Pulmonary artery endothelial cell (primary cell): ENCODE results near the gene DPH2. TPM values are rescaled to one million over a fixed set of nuclear protein-coding genes. Genes with fewer than 3 reads are reported as not detected.
A peak's percentile ranks its signal among the peaks of the same experiment; 100 is the strongest.

Experiments used
- DNase-seq: peaks from one replicate; pipeline ENCODE4 v3.0.0-alpha.2; 2011; ENCODE audit warnings: low read depth, low spot score
- total RNA-seq: library from RNA; depleted of rRNA; stranded (reverse); fragments of >200 nt; gene quantifications from 2 replicates; pipeline ENCODE4 v1.2.3, GENCODE V29; 2014

The DPH2 gene
- total RNA-seq, 1 donor from 2014 or later, result 25.9 TPM

DNA sequence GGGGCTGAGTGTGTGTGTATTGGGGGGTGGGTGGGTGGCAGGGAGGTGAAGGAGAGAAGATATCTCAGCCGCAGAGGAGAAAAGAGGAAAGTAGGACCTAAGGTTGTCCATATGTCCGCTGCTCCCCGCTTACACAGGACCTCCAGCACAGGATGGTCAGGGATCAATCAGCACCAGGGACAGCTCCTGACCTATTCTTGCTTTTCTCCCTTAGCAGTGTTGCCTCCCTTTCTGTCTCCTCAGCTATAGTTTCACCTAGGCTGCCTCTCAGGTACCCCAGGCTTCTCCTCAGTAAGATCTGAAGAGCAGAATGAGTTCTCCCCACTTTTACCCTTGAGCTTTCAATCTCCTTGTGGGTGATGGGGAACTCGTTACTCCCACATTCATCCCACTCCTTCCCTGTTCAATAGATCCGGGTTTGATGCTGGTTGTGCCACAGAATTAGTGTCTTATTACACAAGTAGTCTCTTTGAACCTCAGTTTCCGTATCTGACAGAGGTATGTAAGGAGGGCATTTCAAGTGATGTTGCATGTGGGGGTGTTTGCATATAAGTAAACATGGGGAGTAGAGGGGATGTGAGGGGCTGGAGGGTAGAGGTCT is 1.4 kb upstream of the DPH2 start:
- DNase-seq, result no peak

DNA sequence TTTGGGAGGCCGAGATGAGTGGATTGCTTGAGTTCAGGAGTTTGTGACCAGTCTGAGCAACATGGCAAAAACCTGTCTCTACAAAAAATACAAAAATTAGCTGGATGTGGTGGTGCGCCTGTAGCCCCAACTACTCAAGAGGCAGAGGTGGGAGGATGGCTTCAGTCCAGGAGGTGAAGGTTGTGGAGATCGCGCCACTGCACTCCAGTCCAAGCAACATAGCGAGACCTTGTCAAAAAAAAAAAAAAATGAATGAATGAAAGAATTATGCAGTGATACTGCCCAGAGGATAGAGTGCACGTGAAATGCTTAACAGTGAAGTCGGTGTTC is 429 bp upstream of the DPH2 start:
- DNase-seq, result no peak

DNA sequence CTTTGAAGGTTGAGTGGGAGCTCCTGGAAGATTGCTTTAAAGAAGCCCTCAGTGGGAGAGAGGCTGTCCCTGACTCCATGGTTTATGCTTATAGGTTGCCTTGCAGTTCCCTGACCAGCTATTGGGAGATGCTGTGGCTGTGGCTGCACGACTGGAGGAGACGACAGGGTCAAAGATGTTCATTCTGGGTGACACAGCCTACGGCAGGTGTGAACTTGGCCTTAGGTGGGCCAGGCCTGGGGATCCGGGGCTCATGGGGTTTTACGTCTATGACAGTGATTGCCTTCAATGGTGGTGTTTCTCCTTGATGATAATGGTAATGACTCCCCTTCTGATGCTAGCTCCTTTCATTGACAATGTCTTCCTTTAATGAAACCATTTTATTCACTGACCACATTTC is 692 bp downstream of the DPH2 start:
- DNase-seq, result no peak

DNA sequence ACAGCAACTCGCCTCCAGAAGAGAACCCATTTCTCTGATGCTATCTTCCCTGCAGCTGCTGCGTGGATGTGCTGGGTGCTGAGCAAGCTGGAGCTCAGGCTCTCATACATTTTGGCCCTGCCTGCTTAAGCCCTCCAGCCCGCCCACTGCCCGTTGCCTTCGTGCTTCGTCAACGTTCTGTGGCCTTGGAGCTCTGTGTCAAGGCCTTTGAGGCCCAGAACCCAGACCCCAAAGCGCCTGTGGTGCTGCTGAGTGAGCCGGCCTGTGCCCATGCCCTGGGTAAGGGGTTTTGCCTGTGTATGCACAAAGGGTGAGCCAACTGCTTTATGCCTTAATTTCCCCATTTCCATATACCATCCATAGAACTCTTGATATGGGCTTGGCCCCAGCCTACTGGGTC is 1.1 kb downstream of the DPH2 start:
- no peak for DNase-seq

DNA sequence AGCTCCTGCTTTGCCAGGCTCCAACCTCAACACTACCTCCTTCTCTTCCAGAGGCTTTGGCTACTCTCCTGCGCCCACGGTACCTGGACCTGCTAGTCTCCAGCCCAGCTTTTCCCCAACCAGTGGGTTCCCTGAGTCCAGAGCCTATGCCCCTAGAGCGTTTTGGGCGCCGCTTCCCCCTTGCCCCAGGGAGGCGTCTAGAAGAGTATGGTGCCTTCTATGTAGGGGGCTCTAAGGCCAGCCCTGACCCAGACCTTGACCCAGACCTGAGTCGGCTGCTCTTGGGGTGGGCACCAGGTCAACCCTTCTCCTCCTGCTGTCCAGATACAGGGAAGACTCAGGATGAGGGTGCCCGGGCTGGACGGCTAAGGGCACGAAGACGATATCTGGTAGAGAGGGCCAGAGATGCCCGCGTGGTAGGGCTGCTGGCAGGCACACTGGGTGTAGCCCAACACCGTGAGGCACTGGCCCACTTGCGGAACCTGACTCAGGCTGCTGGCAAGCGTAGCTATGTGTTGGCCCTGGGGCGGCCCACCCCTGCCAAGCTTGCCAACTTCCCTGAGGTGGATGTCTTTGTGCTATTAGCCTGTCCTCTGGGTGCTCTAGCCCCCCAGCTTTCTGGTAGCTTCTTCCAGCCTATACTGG is 1.6 kb downstream of the DPH2 start:
- no peak for DNase-seq

DNA sequence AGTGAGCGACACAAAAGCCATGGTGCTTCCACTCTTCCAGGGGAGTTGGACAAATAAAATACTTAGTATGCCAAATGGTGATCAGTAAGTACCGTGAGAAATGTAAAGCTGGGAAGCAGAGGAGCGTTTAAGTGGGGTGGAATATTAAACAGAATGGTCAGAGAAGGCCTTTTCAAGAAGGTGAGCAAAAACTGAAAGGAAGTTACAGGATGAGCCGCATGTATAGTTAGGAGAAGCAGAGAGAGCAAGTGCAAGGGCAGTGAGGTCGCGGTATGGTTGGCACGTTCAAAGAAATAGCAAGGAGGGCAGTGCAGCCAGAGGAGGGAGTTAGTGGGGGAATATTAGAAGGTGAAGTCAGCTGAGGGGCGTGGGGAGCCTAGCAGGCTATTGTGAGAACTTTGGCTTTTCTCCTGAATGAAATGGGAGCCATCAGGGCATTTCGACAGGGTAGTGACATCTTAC is 4.2 kb downstream of the DPH2 start:
- DNase-seq, result no peak

DNA sequence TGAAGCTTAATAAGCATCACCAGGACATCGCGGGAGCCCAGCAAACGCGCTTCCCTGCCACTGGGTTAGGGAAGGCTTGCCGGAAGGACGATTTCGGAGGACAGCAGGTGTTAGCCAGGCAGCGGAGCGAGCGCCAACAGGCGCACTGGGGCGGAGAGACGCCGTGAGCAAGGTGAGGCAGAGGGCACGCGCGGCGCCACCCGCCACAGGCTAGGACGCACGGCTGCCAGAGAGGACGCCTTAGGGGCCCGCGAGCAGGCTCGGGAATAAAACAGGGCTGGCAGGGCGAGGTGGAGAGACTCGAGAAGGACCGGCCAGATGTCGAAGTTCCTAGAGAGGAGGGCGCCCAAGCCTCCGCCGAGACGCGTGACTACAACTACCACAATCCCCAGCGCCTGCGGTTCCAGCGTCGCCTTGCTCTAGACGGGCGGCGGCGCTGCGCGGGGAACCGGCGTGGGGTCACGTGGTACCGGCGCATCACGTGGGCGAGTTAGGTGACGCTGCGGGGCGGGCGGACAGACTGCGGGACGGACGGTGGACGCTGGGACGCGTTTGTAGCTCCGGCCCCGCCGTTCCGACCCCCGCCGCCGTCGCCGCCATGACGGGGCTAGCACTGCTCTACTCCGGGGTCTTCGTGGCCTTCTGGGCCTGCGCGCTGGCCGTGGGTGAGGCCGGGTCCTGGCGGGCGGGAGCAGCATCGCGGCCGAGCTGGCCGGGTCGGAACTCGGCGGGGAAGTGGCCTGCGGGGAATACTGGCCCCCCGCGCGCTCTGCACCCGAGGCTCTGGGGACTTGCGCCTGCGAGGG is 4.8 kb downstream of the DPH2 start, which contains the start of gene ATP6V0B:
Gene ATP6V0B, plus strand, starts transcription at position 518 of the 806 bp plus-strand sequence. Its CDS starts 81 bp downstream, at position 599.
- peak; percentile 71 for DNase-seq

DNA sequence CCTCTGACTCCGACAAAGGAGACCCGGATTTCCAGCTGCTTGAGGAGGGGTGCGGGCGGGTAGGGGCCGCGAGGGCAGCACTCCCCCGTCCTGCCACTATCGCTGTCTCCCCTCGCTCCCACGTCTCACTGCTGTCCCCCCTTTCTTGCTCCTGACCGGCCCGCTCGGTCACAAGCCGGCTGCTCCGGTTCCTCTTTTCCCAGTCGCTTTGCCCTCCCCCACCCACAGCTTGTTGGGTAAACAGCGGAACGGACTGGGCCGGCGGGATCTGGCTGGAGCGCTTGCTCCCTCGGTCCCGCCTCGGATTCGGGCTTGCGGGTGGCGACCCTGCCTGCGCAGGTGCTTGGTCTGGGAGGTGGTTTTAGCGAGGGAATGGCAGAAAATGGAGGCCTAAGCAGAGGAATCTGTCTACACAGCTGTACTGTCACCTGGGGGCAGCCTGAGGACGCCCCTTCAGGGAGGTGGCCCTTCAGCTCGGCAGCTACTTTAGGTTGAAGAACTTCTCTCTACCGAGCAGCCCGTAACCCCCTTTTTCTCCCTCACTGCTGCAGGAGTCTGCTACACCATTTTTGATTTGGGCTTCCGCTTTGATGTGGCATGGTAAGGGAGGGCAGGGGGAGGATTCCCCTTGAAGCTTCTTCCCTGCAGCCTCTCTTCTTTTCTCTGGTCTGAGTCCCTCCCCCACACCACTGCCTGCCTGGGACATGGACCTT is 5.6 kb downstream of the DPH2 start:
- no peak for DNase-seq

DNA sequence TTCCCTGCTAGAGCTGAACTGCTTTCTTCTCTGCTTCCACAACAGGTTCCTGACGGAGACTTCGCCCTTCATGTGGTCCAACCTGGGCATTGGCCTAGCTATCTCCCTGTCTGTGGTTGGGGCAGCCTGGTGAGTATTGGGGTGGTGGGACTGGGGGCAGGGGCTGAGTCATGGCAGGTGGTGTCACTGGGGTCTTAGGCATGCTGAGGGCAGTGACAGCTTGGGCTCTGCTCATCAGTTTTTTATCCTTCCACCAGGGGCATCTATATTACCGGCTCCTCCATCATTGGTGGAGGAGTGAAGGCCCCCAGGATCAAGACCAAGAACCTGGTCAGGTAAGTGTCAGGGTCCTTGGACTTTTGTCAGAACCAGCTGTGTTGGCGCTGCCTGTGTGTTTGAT is 6.2 kb downstream of the DPH2 start:
- DNase-seq, result no peak

DNA sequence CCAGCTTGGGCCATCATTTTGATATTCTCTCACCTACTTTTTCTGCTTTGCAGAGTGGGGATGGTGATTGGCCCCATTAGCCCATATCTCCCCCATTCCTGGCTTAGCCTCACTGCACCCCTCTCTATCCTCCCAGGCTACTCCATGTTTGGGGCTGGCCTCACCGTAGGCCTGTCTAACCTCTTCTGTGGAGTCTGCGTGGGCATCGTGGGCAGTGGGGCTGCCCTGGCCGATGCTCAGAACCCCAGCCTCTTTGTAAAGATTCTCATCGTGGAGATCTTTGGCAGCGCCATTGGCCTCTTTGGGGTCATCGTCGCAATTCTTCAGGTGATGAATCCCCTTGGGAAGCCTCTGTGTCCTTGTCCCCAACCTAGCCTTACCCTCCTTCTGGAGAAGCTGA is 7.1 kb downstream of the DPH2 start:
- DNase-seq, result no peak

DNA sequence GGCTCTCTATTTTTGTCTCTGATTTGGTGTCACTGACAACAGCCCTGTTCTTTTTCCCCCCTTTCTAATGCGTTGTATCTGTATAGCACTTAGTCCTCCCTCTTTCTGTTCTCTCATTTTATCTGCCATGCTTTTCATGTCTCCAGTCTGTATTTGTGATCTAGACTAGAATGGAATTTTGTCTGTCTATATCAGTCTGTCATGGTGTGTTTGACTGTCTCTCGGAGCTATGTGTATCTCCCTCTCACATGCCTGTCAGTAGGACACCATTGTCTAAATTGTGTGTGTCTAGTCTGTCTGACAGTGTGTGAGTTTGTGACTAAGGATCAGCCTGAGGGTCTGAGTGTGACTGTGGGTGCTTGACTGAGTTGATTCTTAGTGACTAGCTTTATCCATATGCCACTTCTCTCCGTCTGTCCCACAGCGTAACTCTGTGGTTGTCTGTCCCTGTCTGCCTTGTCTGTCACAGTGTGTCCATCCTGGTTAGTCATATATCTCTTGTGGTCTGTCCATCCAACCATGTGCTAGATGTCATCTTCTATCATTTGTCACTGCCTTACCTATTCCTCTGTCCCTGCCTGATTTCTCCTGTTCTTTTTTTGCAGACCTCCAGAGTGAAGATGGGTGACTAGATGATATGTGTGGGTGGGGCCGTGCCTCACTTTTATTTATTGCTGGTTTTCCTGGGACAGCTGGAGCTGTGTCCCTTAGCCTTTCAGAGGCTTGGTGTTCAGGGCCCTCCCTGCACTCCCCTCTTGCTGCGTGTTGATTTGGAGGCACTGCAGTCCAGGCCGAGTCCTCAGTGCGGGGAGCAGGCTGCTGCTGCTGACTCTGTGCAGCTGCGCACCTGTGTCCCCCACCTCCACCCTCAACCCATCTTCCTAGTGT is 7.8 kb downstream of the DPH2 start:
- DNase-seq, result no peak

DNA sequence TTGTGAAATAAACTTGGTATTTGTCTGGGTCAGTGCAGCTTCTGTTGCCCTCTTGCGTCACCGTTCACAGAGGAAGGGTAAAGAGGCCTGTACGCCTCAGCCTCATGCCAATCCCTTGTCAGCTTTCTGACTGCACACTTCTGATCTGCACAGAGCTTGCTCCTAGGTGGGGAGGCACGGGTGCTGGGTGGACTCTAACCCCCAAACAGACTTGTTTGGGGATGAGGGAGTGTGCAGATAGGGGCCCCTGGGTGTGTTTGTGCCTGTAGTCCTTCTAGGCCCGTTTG is 8.4 kb downstream of the DPH2 start:
- no peak for DNase-seq

DNA sequence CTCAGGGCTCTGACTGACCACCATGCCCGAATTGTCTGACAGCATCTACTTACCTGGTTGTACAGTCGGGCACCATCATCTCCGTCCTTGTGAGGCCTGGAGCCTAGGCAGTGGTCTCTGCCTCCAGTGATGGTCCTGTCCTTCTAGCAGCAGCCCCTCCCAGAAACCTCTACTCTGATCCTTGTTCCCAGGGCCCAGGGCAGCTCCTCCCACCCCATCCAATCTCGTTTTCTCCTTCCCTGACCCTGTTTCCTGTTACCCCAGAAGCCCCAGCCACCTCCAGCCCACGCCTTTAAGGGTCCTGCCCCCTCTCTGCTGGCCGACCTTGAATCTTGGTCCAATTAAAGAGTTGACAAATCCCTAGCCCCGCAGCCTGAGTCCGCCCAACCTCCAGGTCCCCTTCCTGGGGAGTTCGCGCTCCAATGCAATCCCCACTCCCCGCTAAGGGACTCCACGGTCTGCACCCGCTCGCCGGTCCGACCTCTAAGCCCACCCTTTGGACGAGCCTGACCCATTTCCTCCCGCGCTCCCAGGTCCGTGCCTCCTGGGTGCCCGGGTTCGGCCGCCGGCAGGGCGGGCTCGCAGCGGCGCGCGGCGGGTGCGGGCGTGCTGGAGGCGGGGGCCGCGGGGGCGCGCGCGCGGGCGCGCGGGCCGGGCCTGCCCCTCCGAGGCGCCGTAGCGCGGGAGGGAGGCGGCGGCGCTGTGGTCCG is 8.9 kb downstream of the DPH2 start, which contains the start of gene B4GALT2:
Gene B4GALT2, plus strand, starts transcription at position 660 of the 710 bp plus-strand sequence. CDS start 1,951 bp downstream, outside the sequence.
- DNase-seq, result no peak

DNA sequence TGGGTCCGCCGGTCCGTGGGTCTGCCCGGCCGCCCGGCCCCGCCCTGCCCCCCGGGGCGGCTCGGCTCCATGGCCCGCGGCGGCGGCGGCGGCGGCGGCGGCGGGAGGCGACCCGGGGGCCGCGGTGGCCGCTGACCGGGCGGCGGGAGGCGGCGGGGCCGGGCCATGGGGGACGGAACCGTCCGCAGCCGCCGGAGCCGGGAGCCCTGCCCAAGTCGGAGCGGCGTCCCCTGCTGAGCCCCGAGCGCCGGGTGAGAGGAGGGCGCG is 9.4 kb downstream of the DPH2 start:
- DNase-seq, result no peak

DNA sequence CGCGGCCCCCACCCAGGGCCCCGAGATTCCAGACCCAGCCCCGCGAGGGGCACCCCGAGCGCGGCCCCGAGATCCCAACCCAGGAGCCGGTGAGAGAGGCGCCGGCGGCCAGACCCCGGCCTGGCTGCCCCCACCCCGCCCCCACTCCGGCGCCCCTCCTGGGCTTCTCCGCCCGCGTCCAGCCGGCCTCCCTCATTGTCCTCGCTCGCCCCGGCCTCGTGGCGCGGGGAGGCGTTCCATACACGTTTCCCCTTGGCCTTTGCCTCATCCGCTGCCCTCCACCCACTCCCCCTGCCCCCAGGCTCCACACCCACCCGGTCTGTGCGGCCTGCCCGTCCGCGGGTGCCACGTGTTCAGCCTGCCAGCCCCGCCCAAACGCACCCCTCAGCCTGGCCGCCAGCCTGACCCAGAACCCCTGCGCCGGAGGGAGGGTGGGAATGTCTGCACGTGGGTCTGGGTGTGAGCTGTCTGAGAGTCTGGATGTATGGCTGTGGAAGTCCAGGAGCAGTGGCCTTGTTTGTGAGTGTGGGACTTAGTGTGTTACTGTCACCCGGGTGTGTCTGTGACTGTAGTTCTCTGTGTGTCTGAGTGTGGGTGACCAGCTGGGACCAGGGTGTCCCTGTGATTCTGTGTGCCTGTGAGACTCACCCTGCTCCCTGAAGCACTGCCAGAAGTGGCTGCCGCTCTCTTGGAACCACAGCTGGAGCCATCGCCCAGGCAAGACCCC is 9.9 kb downstream of the DPH2 start:
- no peak for DNase-seq

DNA sequence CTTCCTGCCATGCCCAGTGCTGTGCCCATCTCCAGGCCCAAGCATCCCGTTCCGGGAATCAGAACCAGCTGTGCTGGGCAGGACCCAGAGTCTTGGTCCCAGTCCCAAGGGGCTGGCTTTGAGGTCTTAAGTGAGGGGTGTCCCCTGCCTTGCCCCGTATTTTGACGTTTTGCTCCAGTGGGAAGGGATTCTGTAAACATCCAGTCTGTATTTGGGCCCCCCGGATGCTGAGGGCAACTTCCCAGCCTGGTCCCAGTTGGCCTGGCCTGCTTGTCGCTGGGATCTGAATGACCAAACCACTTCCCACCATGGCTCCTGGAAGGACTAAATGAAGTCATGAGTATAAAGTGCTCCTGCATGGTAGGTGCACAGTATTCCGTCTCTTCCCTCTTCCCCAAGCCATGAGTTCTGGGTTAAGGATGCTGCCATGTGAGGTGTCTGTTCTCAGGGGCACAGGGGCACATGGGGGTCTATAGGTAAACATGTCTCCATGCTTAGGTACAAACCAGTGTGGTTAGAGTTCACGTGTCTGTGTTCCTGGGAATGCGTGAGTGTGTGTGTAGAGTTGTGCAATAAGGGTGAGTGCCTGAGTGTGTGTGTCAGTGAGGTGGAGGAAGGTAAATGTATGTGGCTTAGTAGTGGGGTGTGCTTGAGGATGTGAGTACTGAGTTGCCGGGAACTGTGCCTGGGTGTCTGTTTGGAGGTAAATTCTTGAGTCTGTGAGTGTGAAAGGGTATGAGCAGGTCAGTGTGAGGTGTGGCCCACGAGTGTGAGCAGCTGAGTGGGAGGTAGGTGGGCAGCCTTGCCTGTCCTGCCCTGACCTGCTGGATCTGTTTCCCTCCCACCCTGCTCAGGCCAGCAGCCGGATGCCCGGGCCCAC is 10.7 kb downstream of the DPH2 start:
- DNase-seq, result no peak

DNA sequence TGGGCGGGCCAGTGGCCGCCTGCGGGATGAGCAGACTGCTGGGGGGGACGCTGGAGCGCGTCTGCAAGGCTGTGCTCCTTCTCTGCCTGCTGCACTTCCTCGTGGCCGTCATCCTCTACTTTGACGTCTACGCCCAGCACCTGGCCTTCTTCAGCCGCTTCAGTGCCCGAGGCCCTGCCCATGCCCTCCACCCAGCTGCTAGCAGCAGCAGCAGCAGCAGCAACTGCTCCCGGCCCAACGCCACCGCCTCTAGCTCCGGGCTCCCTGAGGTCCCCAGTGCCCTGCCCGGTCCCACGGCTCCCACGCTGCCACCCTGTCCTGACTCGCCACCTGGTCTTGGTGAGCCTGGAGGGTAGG is 11.3 kb downstream of the DPH2 start:
- DNase-seq, result no peak

DNA sequence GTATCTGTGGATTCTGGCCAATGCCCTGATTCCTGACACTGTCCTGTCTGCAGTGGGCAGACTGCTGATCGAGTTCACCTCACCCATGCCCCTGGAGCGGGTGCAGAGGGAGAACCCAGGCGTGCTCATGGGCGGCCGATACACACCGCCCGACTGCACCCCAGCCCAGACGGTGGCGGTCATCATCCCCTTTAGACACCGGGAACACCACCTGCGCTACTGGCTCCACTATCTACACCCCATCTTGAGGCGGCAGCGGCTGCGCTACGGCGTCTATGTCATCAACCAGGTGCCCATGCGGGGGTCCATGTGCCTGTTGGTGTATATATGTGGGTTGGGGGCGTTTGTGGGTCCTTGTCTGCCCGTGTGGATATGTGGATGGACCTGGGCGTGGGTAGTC is 11.8 kb downstream of the DPH2 start:
- DNase-seq, result no peak

DNA sequence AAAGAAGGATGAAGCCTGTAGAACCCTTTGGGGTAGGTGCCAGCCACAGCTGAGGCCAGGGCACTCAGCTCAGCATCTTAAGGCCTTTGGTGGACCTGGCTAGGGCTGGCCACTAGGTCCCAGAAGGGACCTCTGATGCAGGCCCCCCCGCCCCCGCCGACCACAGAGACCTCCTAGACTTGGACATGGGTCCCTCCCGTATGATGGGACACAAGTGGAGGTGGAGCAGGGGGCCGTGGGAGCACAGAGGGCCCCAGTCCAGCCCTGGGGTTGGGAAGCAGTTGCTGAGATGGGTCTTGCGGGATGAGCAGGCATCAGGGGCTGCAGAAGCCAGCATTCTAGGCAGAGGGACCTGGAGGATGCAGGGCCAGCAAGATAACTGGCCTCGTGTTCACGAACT is 12.4 kb downstream of the DPH2 start:
- DNase-seq, result no peak
